Measurements from ENCODE around the gene GPHN.

The GPHN gene

DNA sequence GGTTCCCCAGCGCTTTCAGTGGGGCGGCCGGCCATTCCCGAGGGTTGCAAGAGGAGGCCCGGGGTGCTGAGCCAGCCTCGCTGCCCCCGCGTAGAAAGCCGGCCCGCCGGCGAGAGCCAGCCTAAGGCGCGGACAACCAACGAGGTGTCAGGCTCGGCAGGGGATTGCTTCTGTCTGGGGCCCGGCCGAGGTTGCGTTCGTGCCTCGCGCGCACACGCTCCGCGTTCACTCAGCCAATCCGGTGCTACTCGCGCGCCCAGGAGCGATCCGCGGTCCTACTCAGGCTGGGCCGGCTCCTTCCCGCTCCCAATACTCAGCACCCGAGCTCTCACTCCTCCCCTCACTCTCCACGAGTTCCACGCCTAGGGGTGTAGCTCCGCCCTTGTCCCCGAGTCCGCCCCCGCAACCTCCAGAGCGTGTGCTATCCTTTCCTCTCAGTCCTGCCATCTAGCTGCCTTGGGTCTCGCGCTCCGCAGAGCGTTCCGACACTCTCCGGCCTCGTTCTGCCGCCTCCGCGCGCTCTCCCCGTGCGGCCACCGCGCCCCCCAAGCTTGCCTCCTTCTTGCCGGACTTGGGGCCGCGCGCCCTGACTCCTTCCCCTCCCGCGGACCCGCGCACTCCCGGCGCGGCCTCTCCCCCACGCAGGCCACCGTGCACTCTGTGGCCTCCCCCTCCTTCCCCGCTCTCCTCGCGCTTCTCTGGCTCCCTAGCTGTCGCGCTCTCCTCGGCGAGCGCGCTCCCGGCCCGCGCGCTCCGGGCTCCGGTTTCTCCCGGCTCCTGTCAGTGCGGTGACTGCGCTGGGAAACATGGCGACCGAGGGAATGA lies at the start of gene GPHN:
TSS of gene GPHN (plus strand) at position 426 of the 825 bp plus-strand sequence.
- FAIRE-seq (peak; percentile 98), DNase-seq (ENCODE audit: extremely low spot score, insufficient read length, low read depth) (peak; percentile 73)

- FAIRE-seq (no peak), DNase-seq (ENCODE audit: extremely low spot score, insufficient read length, low read depth) (no peak)
Measured at GRCh38 chr14:66459603-66460002, 48.3 kb upstream of the GPHN start.

DNA sequence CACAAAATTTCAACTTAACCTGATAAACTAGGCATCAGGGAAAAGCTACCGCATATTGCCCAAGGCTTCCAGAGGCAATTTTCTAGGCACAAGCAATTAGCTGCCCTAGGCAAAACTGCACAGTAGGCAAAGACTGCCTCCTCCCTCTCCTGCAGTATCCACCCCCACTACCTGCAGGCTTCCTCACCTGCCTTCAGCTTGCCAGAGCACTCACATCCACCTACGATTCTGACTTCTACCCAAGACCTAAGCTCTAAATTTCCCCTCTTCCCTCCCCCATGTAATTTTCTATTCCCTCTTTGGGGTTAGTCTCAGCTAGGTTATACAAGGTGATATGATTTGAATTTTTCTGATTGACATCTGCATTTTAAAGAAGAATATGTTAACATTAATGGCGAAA lies 43.7 kb upstream of the GPHN start:
- FAIRE-seq: no peak

GRCh38 chr14:66468778-66469367 lies 39.1 kb upstream of the GPHN start:
- FAIRE-seq (no peak), DNase-seq (ENCODE audit: extremely low spot score, insufficient read length, low read depth) (no peak)

More for the DNA sequence above, 43.7 kb upstream of the GPHN start:
- DNase-seq (ENCODE audit: extremely low spot score, insufficient read length, low read depth): no peak

DNA sequence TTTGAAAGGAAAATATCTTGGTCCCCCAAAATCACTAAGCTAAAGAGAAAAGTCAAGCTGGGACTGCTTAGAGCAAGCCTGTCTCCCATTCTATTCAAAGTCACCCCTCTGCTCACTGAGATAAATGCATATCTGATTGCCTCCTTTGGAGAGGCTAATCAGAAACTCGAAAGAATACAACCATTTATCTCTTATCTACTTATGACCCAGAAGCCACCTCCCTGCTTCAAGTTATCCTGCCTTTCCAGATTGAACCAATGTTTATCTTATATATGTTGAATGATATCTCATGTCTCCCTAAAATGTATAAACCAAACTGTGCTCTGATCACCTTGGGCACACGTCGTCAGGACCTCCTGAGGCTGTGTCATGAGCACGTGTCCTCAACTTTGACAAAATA lies 36.4 kb upstream of the GPHN start:
- no peak for DNase-seq (ENCODE audit: extremely low spot score, insufficient read length, low read depth)
- no peak for FAIRE-seq

GRCh38 chr14:66472251-66472650 lies 35.7 kb upstream of the GPHN start:
- no peak for FAIRE-seq

GRCh38 chr14:66473223-66473622 lies 34.7 kb upstream of the GPHN start:
- FAIRE-seq: no peak
- DNase-seq (ENCODE audit: extremely low spot score, insufficient read length, low read depth): no peak

More at GRCh38 chr14:66472251-66472650, 35.7 kb upstream of the GPHN start:
- DNase-seq (ENCODE audit: extremely low spot score, insufficient read length, low read depth): no peak

DNA sequence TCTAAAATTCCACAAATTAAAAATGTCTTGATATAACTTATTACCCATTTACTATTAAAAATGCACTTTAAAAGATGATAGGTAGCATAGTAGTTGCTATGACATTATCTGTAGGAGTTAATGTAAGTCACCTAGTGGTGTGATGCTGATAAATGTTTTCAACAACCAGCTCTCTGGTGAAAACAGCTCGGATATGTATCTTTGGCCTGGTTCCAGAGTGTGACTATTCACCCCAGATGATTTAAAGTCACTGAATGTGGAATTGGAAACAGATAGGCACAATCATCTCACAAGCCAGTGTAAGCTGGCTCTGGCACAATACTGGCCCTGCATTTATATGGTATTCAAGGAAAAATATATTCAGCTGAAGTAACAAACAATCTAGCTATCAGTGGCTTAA lies 31.0 kb upstream of the GPHN start:
- FAIRE-seq: no peak
- no peak for DNase-seq (ENCODE audit: extremely low spot score, insufficient read length, low read depth)

- DNase-seq (ENCODE audit: extremely low spot score, insufficient read length, low read depth) (no peak), FAIRE-seq (peak; percentile 51)
Measured at GRCh38 chr14:66477567-66477966, 30.4 kb upstream of the GPHN start.

DNA sequence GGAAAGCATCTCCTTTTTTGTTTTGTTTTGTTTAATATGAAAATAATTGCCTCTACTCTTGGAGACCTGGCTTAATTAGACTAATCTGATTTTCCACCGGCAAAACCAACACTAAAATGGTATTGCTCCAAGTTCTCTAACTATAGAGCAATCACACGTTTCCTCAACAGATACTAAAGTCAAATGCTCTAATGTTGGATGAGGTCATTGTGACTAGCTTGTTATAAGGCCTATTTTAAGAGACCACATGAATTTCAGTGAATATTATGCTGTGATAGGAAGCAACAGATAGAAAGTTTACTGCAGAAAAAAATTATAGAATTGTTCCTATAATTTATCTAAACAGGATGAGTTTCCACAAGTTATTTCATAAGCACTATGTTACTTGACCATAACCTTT lies 25.1 kb upstream of the GPHN start:
- no peak for FAIRE-seq
- no peak for DNase-seq (ENCODE audit: extremely low spot score, insufficient read length, low read depth)

DNA sequence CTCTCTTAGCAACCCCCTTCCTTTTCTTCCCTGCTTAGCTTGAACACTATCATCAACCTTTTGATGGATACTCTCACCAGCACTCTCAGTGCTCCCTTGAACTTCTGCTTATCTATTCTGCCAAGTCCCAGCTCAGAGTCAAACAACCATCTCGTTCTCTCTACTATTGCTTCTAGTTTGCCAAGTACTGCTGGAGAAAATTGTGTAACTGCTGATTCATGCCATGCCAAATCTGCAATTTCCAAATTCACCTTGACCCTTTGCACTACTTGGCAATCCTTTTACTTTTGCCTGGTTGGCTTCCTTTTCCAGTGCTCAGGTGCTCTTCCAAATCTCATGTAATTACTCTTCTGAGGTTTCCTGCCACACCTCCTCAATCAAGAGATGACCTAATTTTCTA lies 24.6 kb upstream of the GPHN start:
- DNase-seq (ENCODE audit: extremely low spot score, insufficient read length, low read depth): no peak

DNA sequence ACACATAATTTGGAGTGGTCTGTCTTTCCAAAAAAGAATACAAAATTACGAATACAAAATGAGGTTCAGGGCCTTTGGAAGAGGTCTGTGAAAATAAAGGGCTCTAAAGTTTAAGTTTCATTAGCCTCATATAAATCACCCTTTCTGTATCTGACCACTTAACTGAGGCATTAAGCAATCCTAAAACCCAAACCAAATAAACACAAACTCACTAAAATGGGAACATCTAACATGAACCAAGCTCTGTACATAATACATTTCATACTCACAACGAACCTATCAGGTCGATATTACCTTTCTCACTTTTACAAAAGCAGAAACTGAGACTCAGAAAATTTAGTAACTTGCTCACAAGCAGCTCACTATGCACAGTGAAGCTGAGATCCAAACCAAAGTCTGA lies 22.9 kb upstream of the GPHN start:
- FAIRE-seq (peak; percentile 24), DNase-seq (ENCODE audit: extremely low spot score, insufficient read length, low read depth) (no peak)

More for the DNA sequence above, 24.6 kb upstream of the GPHN start:
- no peak for FAIRE-seq

GRCh38 chr14:66485910-66486421 lies 22.0 kb upstream of the GPHN start, which contains the start of gene CCDC196:
TSS of gene CCDC196 (plus strand) at chr14:66486371. CDS start at chr14:66486503, 132 bp downstream.
- DNase-seq (ENCODE audit: extremely low spot score, insufficient read length, low read depth) (no peak), FAIRE-seq (no peak)

- DNase-seq (ENCODE audit: extremely low spot score, insufficient read length, low read depth): no peak
- no peak for FAIRE-seq
Measured at GRCh38 chr14:66487164-66487563, 20.8 kb upstream of the GPHN start.

DNA sequence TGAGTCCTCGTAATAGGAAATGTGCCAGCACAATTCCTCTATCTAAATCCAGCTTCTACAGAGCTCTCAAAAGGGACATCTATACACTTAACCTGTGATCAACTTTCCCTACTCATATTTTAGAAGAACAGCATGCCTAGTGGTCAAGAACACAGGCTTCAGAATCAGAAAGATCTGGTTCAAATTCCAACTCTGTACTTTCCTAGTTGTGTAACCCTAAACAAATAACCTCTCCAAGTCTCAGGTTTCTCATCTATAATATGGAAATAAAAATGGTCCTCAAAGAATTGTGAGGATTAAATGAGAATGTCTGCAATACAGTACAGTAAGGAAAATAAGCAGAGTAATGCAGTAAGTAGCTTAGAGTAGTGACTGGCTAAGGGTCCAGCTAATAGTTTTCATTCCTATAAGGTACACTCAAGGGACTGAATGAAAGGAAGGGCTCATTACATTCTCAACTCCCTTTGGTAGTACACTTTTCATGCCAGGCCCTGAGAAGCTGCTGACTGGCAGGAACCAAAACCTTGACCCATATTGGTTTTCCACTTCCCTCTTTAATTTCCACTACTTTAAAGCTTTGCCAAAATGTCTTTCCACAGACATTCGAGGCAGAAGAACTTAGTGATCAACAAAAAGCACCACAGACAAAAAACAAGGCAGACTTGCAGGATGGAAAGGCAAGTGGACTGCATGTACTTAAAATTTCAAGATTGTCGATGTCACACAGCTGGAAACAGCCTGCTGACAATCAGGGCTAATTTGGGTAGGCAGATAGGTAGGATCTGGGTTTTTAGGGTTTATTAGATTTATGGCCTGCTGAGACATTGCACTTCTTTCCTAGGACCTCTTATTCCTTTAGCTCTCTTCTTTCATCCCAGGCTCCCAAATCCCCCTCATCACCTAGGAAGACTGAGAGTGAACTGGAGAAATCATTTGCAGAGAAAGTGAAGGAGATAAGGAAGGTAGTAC lies 17.5 kb upstream of the GPHN start:
- FAIRE-seq: no peak
- no peak for DNase-seq (ENCODE audit: extremely low spot score, insufficient read length, low read depth)

- FAIRE-seq (no peak), DNase-seq (ENCODE audit: extremely low spot score, insufficient read length, low read depth) (no peak)
Measured at GRCh38 chr14:66493750-66494149, 14.2 kb upstream of the GPHN start.

- DNase-seq (ENCODE audit: extremely low spot score, insufficient read length, low read depth) (no peak), FAIRE-seq (peak; percentile 90)
Measured at GRCh38 chr14:66495218-66496098, 12.5 kb upstream of the GPHN start.

DNA sequence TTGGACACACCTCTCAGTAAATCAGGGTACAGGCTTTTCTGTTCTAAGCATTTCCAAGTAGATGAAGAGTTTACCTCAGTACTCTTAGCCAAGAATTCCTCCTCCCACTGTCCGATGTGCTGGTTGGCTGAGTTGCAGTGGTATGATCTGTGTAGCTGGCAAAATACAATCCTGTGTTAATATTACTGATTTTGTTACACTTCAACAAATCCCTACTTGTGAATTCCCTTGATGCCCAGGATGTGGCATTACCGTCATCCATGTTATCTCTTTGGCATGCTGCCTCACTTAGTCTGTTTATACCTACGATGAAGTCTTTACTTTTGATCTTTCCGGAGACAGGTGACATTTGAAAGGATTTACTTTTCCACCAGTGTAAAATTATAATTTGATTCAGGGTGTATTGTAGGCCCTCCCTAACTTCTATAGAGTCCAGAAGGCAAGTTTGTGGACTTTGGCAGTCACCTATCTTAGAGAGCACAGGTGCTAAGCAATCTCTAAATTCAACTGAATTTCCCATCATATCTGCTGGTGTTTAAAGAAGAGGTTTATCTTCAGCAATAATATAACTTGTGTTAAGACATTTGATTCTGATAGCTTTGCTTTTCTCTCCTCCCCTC lies 11.6 kb upstream of the GPHN start:
- no peak for DNase-seq (ENCODE audit: extremely low spot score, insufficient read length, low read depth)
- FAIRE-seq: no peak

DNA sequence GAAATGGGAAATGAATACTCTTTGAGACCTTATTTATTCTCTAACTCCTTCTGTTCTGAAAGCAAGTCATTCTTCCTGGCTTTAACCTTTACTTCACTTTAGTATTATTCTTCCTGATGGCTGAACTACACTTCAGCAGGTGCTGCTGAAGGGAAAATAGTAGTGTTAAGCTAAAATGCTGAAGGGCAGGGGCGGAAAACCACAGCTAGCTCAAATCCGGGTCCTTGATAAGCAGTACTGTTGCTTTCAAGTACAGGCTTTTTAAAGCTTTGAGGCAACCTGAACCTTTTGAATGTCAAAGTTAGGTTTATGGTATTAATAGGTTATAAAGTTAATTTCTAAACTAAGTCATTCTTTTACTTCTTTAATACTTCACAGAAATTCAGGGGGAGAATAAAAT lies 11.0 kb upstream of the GPHN start:
- DNase-seq (ENCODE audit: extremely low spot score, insufficient read length, low read depth) (no peak), FAIRE-seq (no peak)

Measured in GM18507 (cell line).